SK-N-MC (cell line): ENCODE data around the gene KCNJ15.

ENCODE experiments used
- DNase-seq: peaks from one replicate; pipeline ENCODE4 v3.0.0-alpha.2; 2011; ENCODE audit warnings: low read depth, low spot score
- H3K27ac ChIP-seq: fragments of 200-600 bp; sonication (generic); 2 replicates; pipeline ENCODE4 v1.5.1; 2016; ENCODE audit warnings: mixed run types
- H3K36me3 ChIP-seq: fragments of 200-600 bp; sonication (generic); 2 replicates; pipeline ENCODE4 v1.6.1; 2017; ENCODE audit warnings: antibody characterized with exemption, low read length, mixed read lengths; ENCODE audit not compliant: insufficient read depth
- H3K4me3 ChIP-seq: fragments of 200-600 bp; sonication (generic); 2 replicates; pipeline ENCODE4 v1.5.1; 2016
- H3K9ac ChIP-seq: fragments of 200-600 bp; sonication (generic); 2 replicates; pipeline ENCODE4 v1.8.0; 2017; ENCODE audit warnings: mixed run types, mixed read lengths; ENCODE audit not compliant: insufficient read length
- H3K9me3 ChIP-seq: fragments of 200-600 bp; sonication (generic); 2 replicates; pipeline ENCODE4 v1.6.1; 2017; ENCODE audit warnings: low read depth, mild to moderate bottlenecking, antibody characterized with exemption, low read length, moderate library complexity, mixed read lengths
- EZH2 ChIP-seq: fragments of 200-600 bp; sonication (generic); IDR thresholded peaks from one replicate; pipeline ENCODE4 v1.6.1; 2017; ENCODE audit warnings: antibody characterized with exemption
- FOXP2 ChIP-seq: optimal IDR thresholded peaks from 2 replicates; pipeline ENCODE3; 2011; ENCODE audit warnings: mild to moderate bottlenecking, moderate library complexity; ENCODE audit not compliant: insufficient read depth; ENCODE audit errors: extremely low read length, control extremely low read depth
- POLR2AphosphoS5 ChIP-seq: IDR thresholded peaks from 2 replicates; pipeline ENCODE4 v1.6.1; 2012; ENCODE audit warnings: mild to moderate bottlenecking, low read depth, low read length, borderline replicate concordance

KCNJ15 gene

DNA sequence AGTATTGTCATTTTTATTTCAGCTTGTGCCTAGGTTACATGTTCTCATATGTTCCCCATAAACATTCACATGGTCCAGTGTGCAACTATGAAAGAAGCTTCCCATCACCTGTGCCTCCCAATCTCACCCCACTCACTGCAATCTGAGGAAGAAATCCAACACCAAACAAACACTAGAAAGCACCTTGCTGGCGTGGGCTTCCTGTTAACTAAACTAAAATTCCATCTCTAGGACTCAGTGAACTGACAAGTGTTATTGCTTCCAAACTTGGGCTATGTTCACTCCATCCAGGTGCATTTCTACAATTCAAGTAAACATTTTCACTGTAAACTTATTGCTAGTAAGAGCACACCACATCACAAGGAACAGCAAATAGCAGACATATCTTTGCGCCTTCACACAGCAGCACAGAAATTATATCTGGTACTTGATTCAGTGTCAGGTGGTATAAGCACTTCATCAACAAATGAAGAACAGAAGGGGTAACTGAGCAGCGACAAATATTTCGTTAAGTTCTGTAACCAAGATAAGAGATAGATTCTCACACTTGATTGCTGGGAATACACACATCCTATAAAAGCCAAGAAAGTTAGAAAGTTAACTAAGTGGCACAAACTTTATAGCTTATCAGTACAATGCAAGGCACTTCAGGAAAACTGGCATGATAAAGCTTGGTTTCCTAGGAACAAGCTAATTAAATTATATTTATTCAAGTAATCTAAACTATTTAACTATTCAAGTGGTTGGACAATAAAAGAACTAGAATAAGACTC is 8.9 kb upstream of the KCNJ15 start:
- no peak overlapping the region for H3K27ac ChIP-seq
- no peak for TF ChIP-seq FOXP2
- no peak for TF ChIP-seq EZH2
- no peak for TF ChIP-seq POLR2AphosphoS5
- DNase-seq: no peak
- no peak overlapping the region for H3K4me3 ChIP-seq
- no peak overlapping the region for H3K9ac ChIP-seq
- no peaks in the 10 kb centered on the region for H3K9me3 ChIP-seq
- no peaks in the 10 kb centered on the region for H3K36me3 ChIP-seq

DNA sequence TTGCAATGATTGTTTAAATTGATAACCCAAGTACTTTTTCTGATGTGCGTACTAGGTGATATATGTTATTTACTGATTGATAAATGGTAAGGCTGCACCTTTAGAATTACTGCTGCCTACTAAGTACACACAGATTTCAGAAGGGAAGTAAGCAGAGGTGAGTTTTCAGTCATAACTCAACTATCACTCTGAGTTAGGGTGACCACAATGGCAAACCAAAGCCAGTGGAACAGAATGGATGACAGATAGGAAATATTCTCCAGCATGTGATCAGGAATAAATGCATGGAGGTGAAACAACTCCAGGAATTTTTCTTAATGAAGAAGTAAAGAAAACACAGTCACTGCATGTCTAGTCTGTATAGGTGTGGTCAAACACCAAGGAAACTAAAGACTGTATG is 7.5 kb upstream of the KCNJ15 start:
- TF ChIP-seq FOXP2 (no peak), EZH2 (no peak), POLR2AphosphoS5 (no peak)
- Histone ChIP-seq H3K4me3 (no peak overlapping the region), H3K9ac (no peak overlapping the region), H3K36me3 (no peaks in the 10 kb centered on the region), H3K9me3 (no peaks in the 10 kb centered on the region), H3K27ac (no peak overlapping the region)
- DNase-seq: no peak

- Histone ChIP-seq H3K9me3 (no peaks in the 10 kb centered on the region), H3K36me3 (no peaks in the 10 kb centered on the region), H3K9ac (no peak overlapping the region), H3K4me3 (no peak overlapping the region), H3K27ac (no peak overlapping the region)
- no peak for DNase-seq
- TF ChIP-seq EZH2 (no peak), FOXP2 (no peak), POLR2AphosphoS5 (no peak)
Observed at GRCh38 chr21:38249696-38250278, 7.0 kb upstream of the KCNJ15 start.

DNA sequence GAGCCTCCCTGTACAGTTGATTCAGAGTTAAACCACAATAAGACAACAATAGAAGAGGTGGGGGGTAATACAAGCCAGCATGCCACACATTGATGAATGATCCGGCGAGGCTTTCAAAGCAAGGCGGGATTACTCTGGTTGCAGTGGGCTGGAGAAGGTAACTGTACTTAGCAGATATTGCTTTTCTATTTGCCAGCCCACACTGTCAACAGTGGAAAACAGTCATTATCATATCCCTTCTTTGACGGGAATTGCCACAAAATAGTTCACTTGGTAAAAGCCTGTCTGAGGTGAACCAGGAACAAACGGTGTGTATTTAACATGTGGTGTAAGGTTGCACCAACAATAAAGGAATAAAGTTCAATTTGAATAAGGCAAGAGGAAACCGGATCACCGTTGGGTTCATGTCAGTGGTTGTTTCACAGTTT is 5.8 kb upstream of the KCNJ15 start:
- Histone ChIP-seq H3K36me3 (no peaks in the 10 kb centered on the region), H3K9ac (no peak overlapping the region), H3K27ac (no peak overlapping the region), H3K9me3 (no peaks in the 10 kb centered on the region), H3K4me3 (no peak overlapping the region)
- no peak for DNase-seq
- TF ChIP-seq EZH2: no peak
- no peak for TF ChIP-seq POLR2AphosphoS5
- TF ChIP-seq FOXP2: no peak

- Histone ChIP-seq H3K27ac (no peak overlapping the region), H3K4me3 (no peak overlapping the region), H3K9me3 (no peaks in the 10 kb centered on the region), H3K36me3 (no peaks in the 10 kb centered on the region), H3K9ac (no peak overlapping the region)
- no peak for TF ChIP-seq EZH2
- DNase-seq: no peak
Observed at GRCh38 chr21:38254970-38255369, 1.8 kb upstream of the KCNJ15 start.

DNA sequence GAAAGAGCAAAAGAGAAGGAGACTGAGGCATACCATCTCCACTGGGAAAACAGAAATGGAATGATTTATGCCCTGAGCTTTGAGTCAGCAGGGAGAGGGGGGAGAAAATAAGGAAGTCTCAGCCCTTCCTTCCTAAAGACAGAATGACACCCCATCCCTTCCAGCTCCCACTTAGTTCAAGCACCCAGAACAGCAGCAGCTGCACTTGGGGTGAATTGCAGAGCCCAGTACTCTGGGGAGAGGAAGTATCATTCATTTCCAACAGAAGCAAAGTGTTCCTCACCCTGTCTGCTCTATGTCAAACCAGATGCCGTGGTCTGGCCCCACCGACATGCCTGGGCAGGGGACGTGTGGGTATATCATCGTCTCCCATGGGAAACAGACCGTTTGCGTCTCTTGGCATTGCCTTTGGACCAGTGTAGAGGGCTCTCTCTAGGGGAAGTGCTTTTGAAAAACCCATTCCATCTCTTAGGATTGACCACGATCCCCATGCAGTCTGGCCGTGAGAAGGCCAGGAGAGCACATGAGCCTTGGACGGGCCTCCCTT is 1.1 kb upstream of the KCNJ15 start:
- H3K4me3 ChIP-seq: no peak overlapping the region
- DNase-seq: no peak

DNA sequence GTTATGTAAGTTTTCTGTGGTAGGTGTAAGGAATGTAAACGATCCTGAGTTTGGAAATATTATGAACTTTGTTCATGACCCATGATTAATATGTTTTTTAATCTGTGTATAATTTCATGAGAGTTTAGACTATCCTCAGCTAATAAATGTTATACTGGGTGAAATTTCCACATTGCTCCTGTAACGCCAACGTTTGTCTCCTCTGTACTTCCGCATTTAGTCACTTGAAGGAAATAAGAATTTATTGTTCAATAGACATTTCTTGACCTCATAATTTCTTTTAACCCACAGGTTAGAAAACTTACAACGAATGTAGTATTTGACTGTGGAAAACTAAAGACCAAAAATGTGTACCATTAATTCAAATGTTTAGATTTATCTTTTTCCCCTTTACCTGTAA is 876 bp downstream of the KCNJ15 start:
- Histone ChIP-seq H3K27ac (no peak overlapping the region), H3K9ac (no peak overlapping the region), H3K36me3 (no peaks in the 10 kb centered on the region), H3K4me3 (no peak overlapping the region), H3K9me3 (no peaks in the 10 kb centered on the region)
- DNase-seq: no peak
- TF ChIP-seq POLR2AphosphoS5: no peak
- TF ChIP-seq FOXP2: no peak
- no peak for TF ChIP-seq EZH2

More for the DNA sequence above, 1.1 kb upstream of the KCNJ15 start:
- H3K27ac ChIP-seq: no peak overlapping the region
- TF ChIP-seq EZH2 (no peak), POLR2AphosphoS5 (no peak), FOXP2 (no peak)
- H3K36me3 ChIP-seq: no peaks in the 10 kb centered on the region
- H3K9me3 ChIP-seq: no peaks in the 10 kb centered on the region
- H3K9ac ChIP-seq: no peak overlapping the region

GRCh38 chr21:38258521-38259485 is 2.0 kb downstream of the KCNJ15 start:
- DNase-seq: no peak
- no peak overlapping the region for H3K27ac ChIP-seq
- H3K4me3 ChIP-seq: no peak overlapping the region
- H3K9ac ChIP-seq: no peak overlapping the region
- TF ChIP-seq EZH2: no peak
- no peak for TF ChIP-seq FOXP2
- TF ChIP-seq POLR2AphosphoS5: no peak
- no peaks in the 10 kb centered on the region for H3K36me3 ChIP-seq
- H3K9me3 ChIP-seq: no peaks in the 10 kb centered on the region

- Histone ChIP-seq H3K27ac (no peak overlapping the region), H3K9ac (no peak overlapping the region), H3K9me3 (no peaks in the 10 kb centered on the region), H3K36me3 (no peaks in the 10 kb centered on the region), H3K4me3 (no peak overlapping the region)
- TF ChIP-seq POLR2AphosphoS5 (no peak), EZH2 (no peak), FOXP2 (no peak)
- DNase-seq: no peak
Observed at GRCh38 chr21:38259665-38260064, 2.9 kb downstream of the KCNJ15 start.
